Measurements from ENCODE around the gene RUNX3. TPM values are rescaled to one million over a fixed set of nuclear protein-coding genes. Genes with fewer than 3 reads are reported as not detected.
A peak's percentile ranks its signal among the peaks of the same experiment; 100 is the strongest.

Gene RUNX3
- total and polyA plus RNA-seq, 10 donors = 17.3 to 76.3 (median 49.3) TPM

DNA sequence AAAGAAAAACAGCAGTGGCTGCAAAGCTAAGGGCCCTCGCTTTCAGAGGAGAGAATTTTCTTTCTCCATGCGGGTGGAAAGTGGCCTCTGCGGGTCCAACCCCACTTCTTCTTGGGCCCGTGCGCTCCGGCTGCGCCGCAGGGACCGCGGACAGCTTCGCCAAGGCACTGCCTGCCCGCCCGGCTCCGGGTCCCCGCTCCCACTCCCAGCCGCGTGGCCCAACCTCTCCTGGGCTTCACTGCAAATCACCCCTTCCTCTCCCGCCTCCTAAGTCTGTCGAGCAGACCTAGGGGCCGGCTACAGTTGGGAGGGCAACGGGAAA, 1.0 kb upstream of the RUNX3 start:
- TF ChIP-seq POLR2AphosphoS5 (IDR thresholded peaks at IDR 0.05) (no peak), POLR2A (IDR thresholded peaks at IDR 0.05) (no peak), CTCF (IDR thresholded peaks at IDR 0.05 in 8 of 11, conservative IDR thresholded peaks at IDR 0.05 in 3 of 11) (no peak)
- no peaks in the 10 kb centered on the region for H3K9me3 ChIP-seq
- peaks cover 0 to 14% (median 0%) of the 10 kb centered on the region in 6 donors for H3K36me3 ChIP-seq
- peak overlapping the region in 5 of 8 donors; percentile 72 to 99 (median 95) for H3K27ac ChIP-seq
- 62 to 72% (median 70%) methylated on average over 19 to 21 of the region's 21 CpGs for WGBS, 5 donors
- no peak for DNase-seq
- peak overlapping the region in 2 of 8 donors; percentile 78 to 95 for H3K4me3 ChIP-seq
- intact Hi-C loops (cut with DNase I; ENCODE audit: low total_unique reads) = loop anchor here (5.0 kb wide), 1 partner anchor 106 kb away; no protein-coding TSS in a partner anchor
- peaks cover 25 to 93% (median 77%) of the 10 kb centered on the region in 6 donors for H3K4me1 ChIP-seq
- H3K27me3 ChIP-seq (replicated peaks in 1 of 7) = peaks cover 2 to 96% (median 69%) of the 10 kb centered on the region in 7 donors

GRCh38 chr1:24929398-24930259, 447 bp downstream of the RUNX3 start:
- intact Hi-C loops (cut with DNase I; ENCODE audit: low total_unique reads) = loop anchor here (5.0 kb wide), 1 partner anchor 108 kb away; no protein-coding TSS in a partner anchor
- peaks cover 0 to 29% (median 0%) of the 10 kb centered on the region in 6 donors for H3K36me3 ChIP-seq
- TF ChIP-seq POLR2AphosphoS5 (IDR thresholded peaks at IDR 0.05) (peak in 2 of 3 donors; percentile 37 to 75), CTCF (IDR thresholded peaks at IDR 0.05 in 8 of 11, conservative IDR thresholded peaks at IDR 0.05 in 3 of 11) (no peak), POLR2A (IDR thresholded peaks at IDR 0.05) (peak in 1 of 3 donors; percentile 2)
- H3K4me3 ChIP-seq = peak overlapping the region; percentile 60 to 95 (median 72)
- no peaks in the 10 kb centered on the region for H3K9me3 ChIP-seq
- H3K27ac ChIP-seq = peak overlapping the region; percentile 82 to 99 (median 94)
- DNase-seq = peak; percentile 92
- peaks cover 2 to 96% (median 73%) of the 10 kb centered on the region in 7 donors for H3K27me3 ChIP-seq (replicated peaks in 1 of 7)
- peaks cover 38 to 96% (median 81%) of the 10 kb centered on the region in 6 donors for H3K4me1 ChIP-seq
- WGBS, 5 donors = 0 to 1% (median 1%) methylated on average over 7 to 129 of the region's 129 CpGs

DNA sequence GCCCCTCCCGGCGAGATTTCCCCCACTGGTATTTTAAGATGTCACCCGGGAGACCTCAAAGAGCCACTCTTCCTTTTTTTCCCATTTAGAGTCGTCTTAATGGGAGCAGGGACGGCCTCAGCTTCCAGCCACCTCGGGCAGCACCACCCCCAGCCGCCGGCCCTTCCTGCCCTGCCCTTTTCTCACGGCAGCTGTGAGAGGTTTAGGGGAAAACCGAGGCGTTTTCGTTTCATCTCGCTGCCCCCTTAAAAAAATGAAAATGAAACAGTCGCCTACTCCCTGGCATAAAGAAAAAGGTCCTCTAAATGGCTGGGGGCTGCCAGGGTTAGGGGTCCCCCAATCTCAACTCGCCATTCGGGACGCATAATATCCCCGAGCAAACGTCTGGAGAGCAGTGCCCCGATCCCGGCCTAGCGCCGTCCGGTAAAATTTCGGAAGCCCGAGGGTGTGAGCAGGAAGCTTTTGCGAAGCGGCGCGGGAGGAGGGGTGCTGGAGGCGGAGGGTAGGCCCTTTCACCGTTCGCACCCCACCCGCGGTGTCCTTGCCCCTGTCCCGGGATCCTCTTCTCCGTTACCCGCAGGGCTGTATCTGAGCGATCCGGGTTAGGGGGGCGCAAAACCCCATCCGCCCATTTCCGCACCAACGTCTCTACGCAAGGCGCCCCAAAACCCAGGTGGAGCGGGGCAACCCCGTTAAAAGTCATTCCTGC, 1.2 kb downstream of the RUNX3 start:
- Histone ChIP-seq H3K27ac (peak overlapping the region; percentile 82 to 99 (median 94)), H3K4me3 (peak overlapping the region; percentile 60 to 95 (median 72))
- DNase-seq = peak; percentile 83

More for the DNA sequence above, 1.2 kb downstream of the RUNX3 start:
- Histone ChIP-seq H3K4me1 (peaks cover 45 to 96% (median 84%) of the 10 kb centered on the region in 6 donors), H3K36me3 (peaks cover 0 to 37% (median 0%) of the 10 kb centered on the region in 6 donors), H3K27me3 (replicated peaks in 1 of 7) (peaks cover 2 to 95% (median 73%) of the 10 kb centered on the region in 7 donors), H3K9me3 (no peaks in the 10 kb centered on the region)
- intact Hi-C loops (cut with DNase I; ENCODE audit: low total_unique reads) = no loop called here
- TF ChIP-seq CTCF (IDR thresholded peaks at IDR 0.05 in 8 of 11, conservative IDR thresholded peaks at IDR 0.05 in 3 of 11) (no peak), POLR2AphosphoS5 (IDR thresholded peaks at IDR 0.05) (peak; percentile 26 to 81 (median 63)), POLR2A (IDR thresholded peaks at IDR 0.05) (peak in 1 of 3 donors; percentile 34)
- 1 to 2% (median 2%) methylated on average over 46 to 48 of the region's 48 CpGs for WGBS, 5 donors
